Measurements from ENCODE around the gene TPST1. TPM values are rescaled to one million over a fixed set of nuclear protein-coding genes. Genes with fewer than 3 reads are reported as not detected.

The TPST1 gene
- total RNA-seq, 1 experiment from 2014 or later = 14.9 TPM

GRCh38 chr7:66267249-66267648 is 62.1 kb downstream of the TPST1 start:
- H3K27me3 ChIP-seq (ENCODE audit: insufficient read depth, low read depth) = no peaks in the 10 kb centered on the region
- intact Hi-C loops (cut with micrococcal nuclease; ENCODE audit: unreplicated experiment) = no loop called here
- POLR2A ChIA-PET (ENCODE audit: unreplicated experiment) = no interaction called here
- DNase-seq = no peak
- H3K4me3 ChIP-seq = no peak overlapping the region
- no peaks in the 10 kb centered on the region for H3F3A ChIP-seq (ENCODE audit: insufficient read depth, low read depth)
- no peaks in the 10 kb centered on the region for H4K20me1 ChIP-seq (ENCODE audit: insufficient read depth)
- TF ChIP-seq EZH2 (IDR thresholded peaks at IDR 0.05; ENCODE audit: low read depth) = no peak
- TF ChIP-seq CTCF (conservative IDR thresholded peaks at IDR 0.05) = no peak
- no peak overlapping the region for H3K27ac ChIP-seq
- 0 out of 2 replicates have a peak, but pooled peaks cover 3% of the 10 kb centered on the region for H3K9me2 ChIP-seq (ENCODE audit: insufficient read depth)
- H2AFZ ChIP-seq = no peak overlapping the region
- CTCF ChIA-PET = no interaction called here
- no peaks in the 10 kb centered on the region for H3K4me1 ChIP-seq (replicated peaks; ENCODE audit: insufficient read depth)
- no peaks in the 10 kb centered on the region for H3K79me2 ChIP-seq (ENCODE audit: low read depth)
- peaks cover 26% of the 10 kb centered on the region for H3K9me3 ChIP-seq (ENCODE audit: insufficient read depth, low read depth)
- no TSS peak for BruUV-seq (replicated peaks)
- H3K36me3 ChIP-seq (ENCODE audit: low read depth) = no peaks in the 10 kb centered on the region
- H3K4me2 ChIP-seq = no peak overlapping the region

- intact Hi-C loops (cut with micrococcal nuclease; ENCODE audit: unreplicated experiment) = no loop called here
- no peak for TF ChIP-seq CTCF (conservative IDR thresholded peaks at IDR 0.05)
- Histone ChIP-seq H3K4me3 (no peak overlapping the region), H3K4me2 (no peak overlapping the region), H3K36me3 (ENCODE audit: low read depth) (no peaks in the 10 kb centered on the region), H3K79me2 (ENCODE audit: low read depth) (no peaks in the 10 kb centered on the region), H3K9me3 (ENCODE audit: insufficient read depth, low read depth) (peaks cover 17% of the 10 kb centered on the region), H3F3A (ENCODE audit: insufficient read depth, low read depth) (no peaks in the 10 kb centered on the region), H3K27ac (no peak overlapping the region), H4K20me1 (ENCODE audit: insufficient read depth) (no peaks in the 10 kb centered on the region), H3K27me3 (ENCODE audit: insufficient read depth, low read depth) (no peaks in the 10 kb centered on the region), H2AFZ (no peak overlapping the region), H3K4me1 (replicated peaks; ENCODE audit: insufficient read depth) (no peaks in the 10 kb centered on the region), H3K9me2 (ENCODE audit: insufficient read depth) (0 out of 2 replicates have a peak, but pooled peaks cover 3% of the 10 kb centered on the region)
- no TSS peak for BruUV-seq (replicated peaks)
- CTCF ChIA-PET = no interaction called here
- POLR2A ChIA-PET (ENCODE audit: unreplicated experiment) = no interaction called here
- DNase-seq = no peak
These were observed 64.8 kb downstream of the TPST1 start for GRCh38 chr7:66269978-66270377.

- TF ChIP-seq EZH2 (IDR thresholded peaks at IDR 0.05; ENCODE audit: low read depth) = no peak
- no peak for TF ChIP-seq CTCF (conservative IDR thresholded peaks at IDR 0.05)
- ChIA-PET POLR2A (ENCODE audit: unreplicated experiment) (no interaction called here), CTCF (no interaction called here)
- Histone ChIP-seq H3K4me3 (no peak overlapping the region), H3K36me3 (ENCODE audit: low read depth) (no peaks in the 10 kb centered on the region), H3K4me1 (replicated peaks; ENCODE audit: insufficient read depth) (no peaks in the 10 kb centered on the region), H3K27me3 (ENCODE audit: insufficient read depth, low read depth) (no peaks in the 10 kb centered on the region), H3F3A (ENCODE audit: insufficient read depth, low read depth) (no peaks in the 10 kb centered on the region), H3K9me2 (ENCODE audit: insufficient read depth) (0 out of 2 replicates have a peak, but pooled peaks cover 3% of the 10 kb centered on the region), H2AFZ (no peak overlapping the region), H3K27ac (no peak overlapping the region), H3K4me2 (no peak overlapping the region), H3K9me3 (ENCODE audit: insufficient read depth, low read depth) (no peaks in the 10 kb centered on the region), H4K20me1 (ENCODE audit: insufficient read depth) (no peaks in the 10 kb centered on the region), H3K79me2 (ENCODE audit: low read depth) (no peaks in the 10 kb centered on the region)
- BruUV-seq (replicated peaks) = no TSS peak
- no peak for DNase-seq
- intact Hi-C loops (cut with micrococcal nuclease; ENCODE audit: unreplicated experiment) = no loop called here
These were observed 67.2 kb downstream of the TPST1 start for GRCh38 chr7:66272321-66272720.

Data from PC-9 (cell line).